ENCODE measurements around the gene DPYSL5. TPM values are rescaled to one million over a fixed set of nuclear protein-coding genes. Genes with fewer than 3 reads are reported as not detected.

Gene DPYSL5
- total RNA-seq, 1 donor from 2014 or later = 0.19 TPM

DNA sequence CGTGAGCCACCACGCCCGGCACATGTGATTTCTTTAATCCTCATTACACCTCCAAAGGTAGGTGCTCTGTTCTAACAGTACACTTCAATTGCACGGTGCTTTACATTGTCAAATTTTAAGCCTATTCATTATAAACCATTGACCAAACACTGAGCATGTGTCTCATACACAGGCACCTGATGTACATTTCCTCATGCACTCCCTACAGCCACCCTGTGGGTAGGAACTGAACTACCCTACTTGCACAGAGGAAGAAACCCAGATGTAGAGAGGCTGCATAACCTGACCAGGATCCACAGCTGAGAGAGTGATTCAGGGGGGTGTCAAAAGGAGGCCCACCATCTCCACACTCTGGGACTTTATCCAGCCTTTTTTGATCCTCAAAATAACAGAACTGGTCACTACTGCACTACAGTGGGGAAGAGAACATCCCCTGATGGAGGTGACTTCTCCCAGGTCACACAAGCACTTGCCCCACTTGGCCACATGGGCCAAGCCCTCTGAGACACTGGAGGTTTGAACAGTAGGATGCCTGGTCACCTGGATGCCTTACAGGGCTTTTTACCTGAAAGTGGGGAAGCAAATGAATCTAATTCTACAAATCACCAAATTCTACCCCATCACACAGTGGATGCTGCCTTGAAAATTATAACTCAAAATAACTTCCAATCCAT is 6.9 kb upstream of the DPYSL5 start:
- DNase-seq (ENCODE audit: low spot score) = no peak
- intact Hi-C loops (cut with DNase I) = no loop called here

DNA sequence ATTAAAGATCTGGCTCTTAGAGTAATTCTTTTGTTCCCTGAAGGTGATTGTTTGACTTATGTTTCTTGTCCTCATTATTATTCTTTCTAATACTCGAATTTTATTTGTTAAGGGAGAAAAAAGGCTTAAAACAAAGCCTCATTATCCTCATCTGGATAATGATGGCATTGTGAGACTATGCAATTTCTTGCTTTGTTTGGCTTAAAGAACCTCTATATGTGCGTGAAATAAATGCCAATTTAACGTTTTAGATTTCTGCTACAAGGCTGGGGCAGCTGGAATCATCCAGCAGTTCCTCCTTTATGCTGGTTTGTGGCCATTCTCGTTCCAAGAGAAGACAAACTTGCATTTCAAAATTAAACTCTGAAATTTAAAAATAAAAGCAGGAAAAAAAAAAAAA is 4.9 kb upstream of the DPYSL5 start:
- intact Hi-C loops (cut with DNase I) = no loop called here
- no peak for DNase-seq (ENCODE audit: low spot score)

DNA sequence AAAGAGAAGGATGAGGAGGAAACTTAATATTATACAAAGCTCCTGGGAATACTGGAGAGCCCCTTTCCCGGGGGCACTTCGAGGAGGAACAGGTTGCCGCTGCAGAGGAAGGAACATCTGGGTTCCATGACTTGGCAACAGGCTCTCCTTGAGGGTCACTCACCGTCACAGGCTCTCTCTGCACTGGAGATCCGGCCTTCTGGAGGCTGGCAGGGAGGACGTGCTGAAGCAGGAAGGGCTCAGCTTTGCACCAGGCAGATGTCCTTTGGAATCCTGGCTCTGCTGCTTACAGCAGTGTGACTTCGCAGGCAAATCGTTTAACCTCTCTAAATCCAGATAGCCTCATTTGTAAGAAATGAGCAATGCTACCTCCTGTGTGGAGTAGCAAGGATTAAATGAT is 2.9 kb upstream of the DPYSL5 start:
- intact Hi-C loops (cut with DNase I) = loop anchor here (5.0 kb wide), 2 partner anchors 77 to 172 kb away; no protein-coding TSS in a partner anchor
- DNase-seq (ENCODE audit: low spot score) = no peak

DNA sequence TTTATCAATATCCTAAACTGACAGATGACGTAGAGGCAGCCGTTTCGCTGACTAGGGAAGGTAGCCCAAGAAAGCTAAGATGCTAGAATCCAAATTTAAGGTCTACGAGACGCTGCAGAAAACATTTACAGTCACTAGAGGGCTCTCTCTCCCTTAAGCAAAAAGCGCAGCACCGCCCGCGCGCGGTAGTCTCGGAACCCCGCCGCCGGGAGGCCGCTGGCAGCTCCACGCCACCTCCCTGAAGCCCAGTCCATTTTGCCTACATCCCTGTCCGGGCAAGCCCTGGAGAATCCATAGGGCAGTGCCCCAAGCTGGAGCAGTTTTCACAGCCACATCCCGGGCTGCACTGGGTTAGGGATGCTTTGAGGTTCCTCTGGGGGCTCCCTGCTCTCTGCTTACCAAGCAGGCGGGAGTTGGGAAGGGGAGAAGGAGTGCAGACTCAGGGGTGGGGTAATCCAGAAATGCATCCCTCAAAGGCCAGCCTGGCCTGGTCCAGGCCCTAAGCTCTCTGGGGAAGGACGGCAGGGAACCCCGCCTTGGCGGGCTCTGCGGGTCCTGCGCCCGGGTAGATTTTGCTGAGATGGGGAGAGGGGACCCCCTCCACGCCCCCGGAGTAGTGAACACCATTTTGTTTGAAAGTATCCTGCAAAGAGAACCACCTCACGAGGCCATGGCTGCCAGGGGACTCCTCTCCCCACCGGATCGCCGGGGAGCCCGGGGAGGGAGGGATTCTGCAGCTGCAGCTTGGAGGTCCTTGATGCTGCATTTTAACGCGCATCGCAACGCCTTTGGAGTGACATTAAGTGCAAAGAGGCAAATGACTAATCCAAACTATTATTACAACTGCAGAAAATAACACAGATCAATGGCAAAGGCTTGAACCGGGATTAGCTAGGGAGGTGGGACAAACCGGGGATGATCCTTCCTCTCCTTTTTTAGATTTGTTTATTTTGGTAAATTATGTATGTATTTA is 1.3 kb upstream of the DPYSL5 start:
- DNase-seq (ENCODE audit: low spot score) = no peak
- intact Hi-C loops (cut with DNase I) = loop anchor here (2.0 to 5.0 kb wide), 3 partner anchors 76 to 171 kb away; no protein-coding TSS in a partner anchor

DNA sequence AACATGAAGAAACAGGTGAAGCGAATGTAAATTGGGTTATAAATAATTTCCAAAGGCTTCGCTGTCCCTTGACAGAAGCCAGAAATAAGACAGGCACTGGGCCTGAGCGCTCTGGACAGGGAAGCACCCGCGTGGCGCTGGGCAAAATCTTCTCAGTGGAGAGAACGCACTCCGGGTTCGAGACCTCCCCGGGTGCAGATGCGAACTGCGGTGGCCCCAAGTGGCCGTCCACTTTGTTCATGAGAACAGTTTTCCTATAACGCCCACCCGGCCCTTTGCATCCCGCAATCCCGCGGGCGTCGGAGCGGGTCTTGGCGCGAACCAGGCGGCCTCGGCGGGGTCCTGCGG is 651 bp upstream of the DPYSL5 start:
- intact Hi-C loops (cut with DNase I) = loop anchor here (2.0 to 5.0 kb wide), 3 partner anchors 75 to 170 kb away; no protein-coding TSS in a partner anchor
- DNase-seq (ENCODE audit: low spot score) = no peak

DNA sequence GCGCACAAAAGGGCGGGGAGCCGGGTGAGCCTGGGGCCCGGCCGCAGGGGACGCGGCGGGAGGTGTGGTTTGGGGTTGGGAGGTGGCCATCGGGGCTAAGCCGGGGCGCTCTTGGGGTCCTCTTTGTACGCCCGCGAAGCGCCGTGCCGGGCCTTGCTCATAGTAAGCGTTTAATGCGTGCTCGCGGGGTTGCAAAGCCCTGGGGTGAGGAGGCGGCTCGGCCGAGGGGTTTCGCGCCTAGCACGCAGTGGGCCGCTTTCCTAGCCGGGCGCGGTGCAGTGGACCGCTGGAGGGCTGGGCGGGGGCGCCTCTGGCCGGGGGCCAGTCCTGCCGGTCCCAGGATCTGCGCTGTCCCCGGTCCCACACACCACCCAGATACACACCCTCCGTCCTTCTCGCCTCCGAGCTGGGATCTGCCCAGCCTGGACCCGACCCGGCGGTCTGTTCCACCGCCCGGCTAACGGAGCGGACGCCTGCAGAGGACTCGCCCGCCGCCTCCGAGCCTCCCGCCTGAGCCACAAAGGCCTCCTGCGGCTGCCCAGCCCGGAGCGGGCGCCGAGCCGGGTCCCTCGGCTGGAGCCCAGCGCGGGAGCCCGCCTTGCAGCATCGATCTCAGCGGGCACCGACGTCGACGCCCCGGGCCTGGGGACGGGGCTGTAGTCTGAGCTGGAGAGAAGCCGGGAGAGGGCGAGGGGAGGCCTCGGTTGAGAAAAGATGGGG is 564 bp downstream of the DPYSL5 start:
- no peak for DNase-seq (ENCODE audit: low spot score)
- intact Hi-C loops (cut with DNase I) = loop anchor here (5.0 kb wide), 2 partner anchors 74 to 169 kb away; no protein-coding TSS in a partner anchor

DNA sequence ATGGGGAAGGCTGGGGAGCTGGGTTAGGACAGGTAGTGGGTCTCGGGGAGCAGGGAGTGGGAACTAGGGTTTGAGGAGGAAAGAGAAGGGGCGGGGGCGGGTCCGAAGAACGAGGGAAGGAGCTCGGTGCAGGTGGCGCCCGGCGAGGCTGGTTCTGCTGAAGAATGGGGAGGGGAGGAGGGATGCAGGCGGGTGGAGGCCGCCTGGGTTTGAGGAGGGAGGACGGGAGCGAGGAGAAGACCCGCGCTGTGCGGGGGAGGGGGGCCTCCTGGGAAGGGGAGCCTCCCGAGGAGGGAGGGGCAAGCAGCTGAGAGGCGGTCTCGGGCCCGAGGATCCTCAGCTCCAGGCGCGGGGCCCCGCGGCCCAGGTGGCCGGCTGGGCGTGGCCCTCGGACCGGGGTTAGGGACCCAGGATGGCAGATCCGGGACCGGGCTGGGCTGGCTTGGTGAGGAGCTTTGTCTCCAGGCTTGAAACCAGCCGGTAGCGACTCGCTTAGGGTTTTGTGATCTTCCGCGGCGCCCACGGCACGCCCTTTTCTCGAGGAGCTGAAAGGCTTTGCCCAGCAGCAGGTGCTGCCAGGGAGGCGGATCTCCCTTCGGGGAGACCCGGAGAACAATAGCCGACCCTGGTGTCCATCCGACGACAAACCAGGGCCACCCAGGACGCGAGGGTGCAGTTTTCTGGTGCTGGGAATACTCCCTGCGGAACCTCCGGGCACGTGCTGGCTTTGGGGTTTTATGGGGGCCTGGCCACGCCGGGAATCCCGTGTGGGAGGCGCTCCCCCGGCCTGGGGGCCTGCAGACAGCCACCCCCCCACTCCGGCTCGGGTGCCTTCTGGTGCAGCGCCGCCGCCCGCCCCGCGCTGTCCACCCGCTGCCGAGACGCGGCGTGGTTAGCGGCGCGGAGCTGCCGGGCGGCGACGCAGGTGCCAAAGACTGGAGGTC is 1.4 kb downstream of the DPYSL5 start:
- DNase-seq (ENCODE audit: low spot score) = no peak
- intact Hi-C loops (cut with DNase I) = loop anchor here (5.0 kb wide), 2 partner anchors 73 to 168 kb away; no protein-coding TSS in a partner anchor

DNA sequence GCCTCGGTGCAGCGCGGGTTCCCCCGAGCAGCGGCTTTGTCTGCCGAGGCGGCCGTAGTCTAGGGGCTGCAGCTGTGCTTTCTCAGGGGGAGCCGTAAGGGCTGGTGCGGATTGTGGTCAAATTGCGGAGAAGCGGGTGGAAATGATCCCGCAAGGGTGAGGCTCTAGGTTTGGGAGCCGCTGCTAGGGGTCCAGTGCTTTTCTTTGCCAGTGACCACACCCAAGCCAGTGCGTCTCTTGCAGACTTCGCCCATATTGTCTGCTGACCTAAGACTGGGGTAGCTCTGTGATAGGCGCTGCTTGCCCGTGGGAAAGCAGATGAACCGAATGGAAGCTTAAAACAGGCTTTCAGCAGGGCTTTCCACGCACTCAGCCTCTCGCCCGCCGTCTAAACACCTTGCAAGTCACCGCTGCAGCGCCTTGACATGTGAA is 2.1 kb downstream of the DPYSL5 start:
- intact Hi-C loops (cut with DNase I) = loop anchor here (5.0 kb wide), 2 partner anchors 72 to 167 kb away; no protein-coding TSS in a partner anchor
- DNase-seq (ENCODE audit: low spot score) = no peak

DNA sequence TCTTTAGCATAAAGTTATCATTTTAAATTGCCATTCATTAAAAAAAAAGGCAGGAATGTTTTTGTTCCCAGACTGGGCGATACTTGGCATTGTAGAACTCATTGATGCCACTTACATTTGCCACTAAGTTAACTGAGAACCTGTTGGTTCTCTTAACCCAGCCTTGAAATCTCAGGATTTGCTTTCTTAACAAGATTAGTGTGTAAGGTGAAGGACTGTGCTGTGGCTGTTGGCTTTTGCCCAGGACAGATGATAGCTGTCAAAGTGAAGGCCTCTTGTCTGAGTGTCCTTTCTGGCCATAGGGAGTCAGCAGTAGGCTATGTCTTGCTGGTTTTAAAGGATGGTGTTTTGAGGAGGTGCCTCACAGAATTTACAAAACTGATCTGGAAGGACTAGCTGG is 2.6 kb downstream of the DPYSL5 start:
- no peak for DNase-seq (ENCODE audit: low spot score)
- intact Hi-C loops (cut with DNase I) = no loop called here

DNA sequence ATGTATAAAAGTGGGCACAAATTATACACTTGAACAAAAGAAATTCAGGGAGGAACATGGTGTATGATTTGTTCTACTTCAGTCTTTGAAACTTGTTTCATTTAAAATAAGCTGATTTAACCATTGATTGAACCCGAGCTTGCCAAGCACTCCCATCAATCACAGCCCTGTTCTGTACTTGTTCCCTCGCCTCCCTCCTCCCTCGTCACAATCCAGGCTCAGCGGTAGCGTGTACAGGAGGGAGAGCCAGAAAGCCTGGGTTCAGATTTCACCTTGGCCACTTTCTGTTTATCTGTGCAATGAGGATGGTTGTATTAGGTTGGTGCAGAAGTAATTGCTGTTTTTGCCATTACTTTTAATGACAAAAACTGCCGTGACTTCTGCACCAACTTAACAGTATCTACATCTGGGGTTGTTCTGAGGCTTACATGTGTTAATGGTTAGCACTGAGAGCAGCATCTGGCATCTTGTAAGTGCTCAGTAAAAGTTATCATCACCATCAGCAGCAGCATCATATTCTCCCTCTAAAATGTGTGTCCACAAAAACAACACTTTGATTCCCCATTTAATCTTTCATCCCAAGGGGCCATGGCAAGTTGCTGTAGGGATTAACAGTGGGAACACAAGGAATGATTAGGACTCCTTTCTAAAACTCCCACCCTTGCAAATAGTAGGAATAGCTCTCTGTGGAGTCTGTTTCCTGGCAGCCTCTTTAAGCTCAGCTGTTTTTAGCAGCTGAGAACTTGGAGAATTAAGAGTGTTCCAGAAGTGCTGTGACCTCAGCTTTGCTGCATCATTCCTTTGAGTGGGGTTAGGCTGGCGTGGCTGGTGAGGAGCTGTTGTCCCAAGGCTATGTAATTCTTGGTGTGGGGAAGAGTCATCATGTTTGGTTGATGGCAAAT is 4.7 kb downstream of the DPYSL5 start:
- no peak for DNase-seq (ENCODE audit: low spot score)
- intact Hi-C loops (cut with DNase I) = no loop called here

DNA sequence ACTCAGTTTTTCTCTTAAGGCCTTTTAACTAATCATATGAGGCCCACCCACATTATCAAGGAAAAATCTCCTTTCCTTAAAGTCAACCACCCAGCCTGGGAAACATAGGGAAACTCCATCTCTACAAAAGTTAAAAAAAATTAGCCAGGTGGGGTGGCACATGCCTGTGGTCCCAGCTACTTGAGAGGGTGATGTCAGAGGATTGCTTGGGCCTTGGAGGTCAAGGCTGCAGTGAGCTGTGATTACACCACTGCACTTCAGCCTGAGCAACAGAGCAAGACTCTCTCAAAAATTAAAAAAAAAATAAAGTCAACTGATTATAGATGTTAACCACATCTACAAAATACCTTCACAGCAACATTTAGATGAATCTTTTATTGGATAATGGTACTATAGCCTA is 5.8 kb downstream of the DPYSL5 start:
- DNase-seq (ENCODE audit: low spot score) = no peak
- intact Hi-C loops (cut with DNase I) = no loop called here

DNA sequence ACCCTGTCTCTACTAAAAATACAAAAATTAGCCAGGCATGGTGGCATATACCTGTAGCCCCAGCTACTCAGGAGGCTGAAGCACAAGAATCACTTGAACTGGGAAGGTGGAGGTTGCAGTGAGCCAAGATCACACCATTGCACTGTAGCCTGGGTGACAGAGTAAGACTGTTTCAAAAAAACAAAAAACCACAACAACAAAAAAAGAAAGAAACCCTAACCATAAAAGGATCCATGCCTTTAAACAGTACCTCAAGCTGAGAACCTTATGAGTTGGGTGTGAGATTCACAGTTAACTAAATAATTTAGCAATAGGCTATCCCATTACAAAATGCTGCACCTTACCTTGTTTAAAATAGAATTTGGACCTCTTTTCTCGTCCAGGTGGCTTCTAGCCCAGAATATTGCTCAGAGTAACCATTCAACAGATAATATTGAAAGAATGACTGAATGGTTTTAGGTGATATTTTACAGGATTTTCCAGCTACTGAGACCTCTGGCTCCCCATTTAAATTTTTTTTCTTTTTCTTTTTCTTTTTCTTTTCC is 6.4 kb downstream of the DPYSL5 start:
- intact Hi-C loops (cut with DNase I) = no loop called here
- DNase-seq (ENCODE audit: low spot score) = no peak

DNA sequence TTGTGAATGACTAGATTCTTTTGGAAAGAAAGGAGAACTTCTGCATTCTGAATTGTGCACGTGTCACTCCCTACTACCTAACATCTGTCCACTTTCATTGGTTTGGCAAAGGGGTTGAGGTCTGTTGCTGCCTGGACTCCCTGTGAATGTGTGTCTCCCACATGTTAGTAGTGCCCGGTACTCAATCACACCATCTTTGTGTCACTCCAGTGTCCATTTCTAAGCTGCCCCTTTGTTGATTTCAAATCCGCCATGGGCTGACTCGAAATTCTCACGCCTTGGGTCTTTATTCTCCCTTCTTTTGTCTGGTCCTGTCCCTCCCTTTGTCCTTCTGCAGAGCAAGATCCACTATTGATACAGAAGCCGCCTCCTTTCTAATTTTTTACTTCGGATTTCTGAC is 7.5 kb downstream of the DPYSL5 start:
- intact Hi-C loops (cut with DNase I) = no loop called here
- DNase-seq (ENCODE audit: low spot score) = no peak

DNA sequence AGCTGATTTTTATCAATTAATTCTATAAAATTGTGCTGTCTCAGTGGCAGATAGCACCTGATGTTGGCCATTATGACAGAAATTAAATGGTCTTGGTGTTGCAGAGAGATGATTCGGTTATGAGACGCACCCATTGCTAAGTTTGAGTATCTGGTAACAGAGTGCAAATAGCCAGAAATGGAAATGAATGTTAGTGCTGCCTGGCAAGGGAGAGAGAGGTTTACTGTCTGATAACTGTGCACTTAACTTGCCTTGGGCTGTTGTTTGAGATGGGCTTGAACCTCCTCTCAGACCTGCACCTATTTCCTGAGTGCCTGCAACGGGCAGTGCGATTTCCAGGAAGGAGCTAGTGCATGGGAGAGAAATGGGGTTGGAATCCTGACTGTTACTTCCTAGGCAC is 11.7 kb downstream of the DPYSL5 start:
- DNase-seq (ENCODE audit: low spot score) = no peak
- intact Hi-C loops (cut with DNase I) = no loop called here

DNA sequence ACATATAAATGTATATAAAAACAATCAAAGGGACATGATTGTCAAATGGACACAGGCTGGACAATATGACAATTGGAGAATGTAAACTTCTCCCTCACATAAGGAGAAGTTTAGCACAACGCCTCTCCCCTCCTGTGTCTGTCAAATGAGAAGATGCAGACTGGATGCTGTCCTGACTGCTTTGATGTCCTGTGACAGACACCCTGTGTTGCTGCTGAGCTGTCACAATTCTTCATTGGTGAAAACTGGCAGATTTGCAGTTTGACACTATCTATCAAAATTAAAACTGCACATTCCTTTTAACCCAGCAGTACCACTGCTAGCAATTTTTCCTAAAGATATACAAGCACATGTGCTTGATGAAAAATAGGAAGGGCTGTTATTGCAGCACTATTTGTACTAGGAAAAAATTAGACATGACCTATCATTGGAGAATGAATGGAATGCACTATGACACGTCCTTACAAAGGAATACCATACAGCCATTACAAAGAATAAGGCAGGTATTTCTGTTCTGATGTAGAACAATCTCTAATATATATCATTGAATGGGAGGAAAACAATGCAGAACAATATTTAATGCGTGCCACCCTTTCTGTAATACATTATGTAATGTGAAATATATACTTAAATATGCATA is 12.4 kb downstream of the DPYSL5 start:
- DNase-seq (ENCODE audit: low spot score) = no peak
- intact Hi-C loops (cut with DNase I) = no loop called here

DNA sequence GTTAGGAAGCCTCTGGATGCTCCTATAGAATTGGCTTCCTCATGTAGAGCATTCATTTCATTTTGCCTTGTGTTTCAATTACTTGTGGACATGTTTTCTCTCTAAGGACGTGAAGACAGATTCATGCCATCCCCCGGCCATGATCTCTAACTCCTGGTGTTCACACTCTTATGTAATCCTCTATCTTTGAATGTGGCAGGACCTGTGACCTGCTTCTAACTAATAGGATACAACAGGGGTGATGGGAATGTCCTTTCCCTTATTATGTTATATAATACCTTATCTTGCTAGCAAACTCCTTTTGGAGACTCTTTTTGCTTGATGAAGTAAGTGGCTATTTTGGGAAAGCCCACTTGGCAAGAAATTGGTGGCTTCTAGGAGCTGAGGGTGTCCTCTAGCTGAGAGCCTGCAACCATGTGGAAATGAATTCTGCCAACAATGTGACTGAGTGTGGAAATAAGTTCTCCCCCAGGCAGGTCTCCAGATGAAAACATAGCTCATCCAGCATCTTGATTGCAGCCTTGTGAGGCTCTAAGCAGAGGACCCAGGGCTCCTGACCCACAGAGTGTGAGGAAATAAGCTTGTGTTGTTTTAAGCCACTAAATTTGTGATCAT is 13.8 kb downstream of the DPYSL5 start:
- intact Hi-C loops (cut with DNase I) = no loop called here
- DNase-seq (ENCODE audit: low spot score) = no peak

DNA sequence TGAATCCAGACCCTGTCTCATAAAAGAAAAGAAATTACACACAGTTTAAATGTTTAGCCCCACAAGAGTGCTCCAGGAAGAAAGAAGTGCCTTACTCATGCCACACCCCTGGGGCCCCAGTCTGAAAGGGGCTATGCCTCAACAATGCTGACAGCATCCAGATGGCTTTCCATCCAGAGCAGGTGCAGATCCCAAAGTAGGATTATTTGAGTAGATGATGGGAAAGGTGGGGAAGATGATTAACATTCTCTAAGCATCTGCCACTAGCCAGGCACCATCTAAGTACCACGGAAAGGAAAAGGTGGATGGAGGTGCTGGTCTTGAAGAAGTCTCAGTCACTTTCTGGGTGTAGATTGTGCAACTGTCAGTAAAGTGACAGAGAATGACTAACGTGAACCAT is 16.3 kb downstream of the DPYSL5 start:
- DNase-seq (ENCODE audit: low spot score) = no peak
- intact Hi-C loops (cut with DNase I) = no loop called here
